PC-3 (cell line): ENCODE results near the gene GLG1. TPM values are rescaled to one million over a fixed set of nuclear protein-coding genes. Genes with fewer than 3 reads are reported as not detected.

Source experiments
- ATAC-seq: fragments of 200-7000 bp; cut with Tn5 transposase; 2 replicates; pipeline ENCODE4 v1.9.1; 2020; ENCODE audit warnings: mild to moderate bottlenecking, moderate library complexity
- BruUV-seq: library from RNA; stranded (reverse); fragments of 400-500 nt; replicated peaks from 2 replicates; lab custom pipeline; 2021; lab: Mats Ljungman, UMichigan
- CTCF ChIA-PET: fragments of 300-600 bp; sonication (Branson Sonifier 250); formaldehyde crosslinking; loops from one replicate; lab custom pipeline; 2022; ENCODE audit warnings: antibody characterized with exemption; lab: Charles Lee
- POLR2A ChIA-PET: fragments of 300-600 bp; sonication (Branson Sonifier 250); formaldehyde crosslinking; loops from one replicate; lab custom pipeline; 2022; ENCODE audit warnings: antibody characterized with exemption; ENCODE audit not compliant: unreplicated experiment; lab: Charles Lee
- DNase-seq: peaks from one replicate; pipeline ENCODE4 v3.0.0-alpha.2; 2015
- H2AFZ ChIP-seq: fragments of 300-600 bp; sonication (generic); 2 replicates; pipeline ENCODE4 v1.6.0; 2016; ENCODE audit warnings: antibody characterized with exemption, low read length
- H3F3A ChIP-seq: fragments of 300-600 bp; sonication (generic); one replicate; pipeline ENCODE4 v1.6.0; 2017; ENCODE audit warnings: antibody characterized with exemption, low read length, control low read depth, mild to moderate bottlenecking; ENCODE audit not compliant: unreplicated experiment
- H3K27ac ChIP-seq: fragments of 300-600 bp; sonication (generic); 2 replicates; pipeline ENCODE4 v1.5.1; 2016; ENCODE audit warnings: mild to moderate bottlenecking, low read length
- H3K27me3 ChIP-seq: fragments of 300-600 bp; sonication (generic); 2 replicates; pipeline ENCODE4 v1.6.1; 2016; ENCODE audit warnings: low read length, mixed read lengths
- H3K36me3 ChIP-seq: fragments of 300-600 bp; sonication (generic); 2 replicates; pipeline ENCODE4 v1.6.1; 2016; ENCODE audit warnings: low read depth, mixed run types, low read length, mixed read lengths
- H3K4me1 ChIP-seq: fragments of 300-600 bp; sonication (generic); 2 replicates; pipeline ENCODE4 v1.5.1; 2016; ENCODE audit warnings: low read length; ENCODE audit not compliant: insufficient read depth
- H3K4me2 ChIP-seq: fragments of 300-600 bp; sonication (generic); 2 replicates; pipeline ENCODE4 v1.6.0; 2016; ENCODE audit warnings: low read length
- H3K4me3 ChIP-seq: fragments of 300-600 bp; sonication (generic); 2 replicates; pipeline ENCODE4 v1.5.1; 2016; ENCODE audit warnings: mild to moderate bottlenecking, low read length, mixed read lengths
- H3K79me2 ChIP-seq: fragments of 300-600 bp; sonication (generic); 2 replicates; pipeline ENCODE4 v1.6.1; 2017; ENCODE audit warnings: low read length, mixed read lengths
- H3K9ac ChIP-seq: fragments of 300-600 bp; sonication (generic); 2 replicates; pipeline ENCODE4 v1.6.0; 2016; ENCODE audit warnings: mild to moderate bottlenecking, low read length
- H3K9me2 ChIP-seq: fragments of 300-600 bp; sonication (generic); replicated peaks from 2 replicates; pipeline ENCODE4 v1.6.1; 2016; ENCODE audit warnings: mixed run types, low read length, mixed read lengths
- H3K9me3 ChIP-seq: fragments of 300-600 bp; sonication (generic); 2 replicates; pipeline ENCODE4 v1.6.1; 2016; ENCODE audit warnings: low read length, mixed read lengths
- H4K20me1 ChIP-seq: fragments of 300-600 bp; sonication (generic); 2 replicates; pipeline ENCODE4 v1.6.1; 2016; ENCODE audit warnings: low read length, mixed read lengths
- EZH2 ChIP-seq: fragments of 300-600 bp; sonication (generic); IDR thresholded peaks from one replicate; pipeline ENCODE4 v1.6.1; 2017; ENCODE audit warnings: antibody characterized with exemption, mild to moderate bottlenecking, low read length; ENCODE audit not compliant: unreplicated experiment
- EZH2phosphoT487 ChIP-seq: fragments of 300-600 bp; sonication (generic); IDR thresholded peaks from 2 replicates; pipeline ENCODE4 v1.6.1; 2018; ENCODE audit warnings: mild to moderate bottlenecking, antibody characterized with exemption, low read length, borderline replicate concordance
- intact Hi-C: fragments of 100-400 bp; cut with micrococcal nuclease; formaldehyde crosslinking; loops from 2 replicates; pipeline ENCODE4 v1.9.0; 2023
- total RNA-seq: library from RNA; depleted of rRNA; stranded (reverse); fragments of >200 nt; gene quantifications from 2 replicates; pipeline ENCODE4 v1.2.3, GENCODE V29; 2014
- TF ChIP-seq, protein P1 (sequence below): fragments of 300-600 bp; sonication (generic); conservative IDR thresholded peaks from 2 replicates; pipeline ENCODE4 v1.5.1; 2017; ENCODE audit warnings: antibody characterized with exemption, low read depth, mild to moderate bottlenecking, low read length

The GLG1 gene
- total RNA-seq, 1 experiment from 2014 or later: 63.5 TPM

DNA sequence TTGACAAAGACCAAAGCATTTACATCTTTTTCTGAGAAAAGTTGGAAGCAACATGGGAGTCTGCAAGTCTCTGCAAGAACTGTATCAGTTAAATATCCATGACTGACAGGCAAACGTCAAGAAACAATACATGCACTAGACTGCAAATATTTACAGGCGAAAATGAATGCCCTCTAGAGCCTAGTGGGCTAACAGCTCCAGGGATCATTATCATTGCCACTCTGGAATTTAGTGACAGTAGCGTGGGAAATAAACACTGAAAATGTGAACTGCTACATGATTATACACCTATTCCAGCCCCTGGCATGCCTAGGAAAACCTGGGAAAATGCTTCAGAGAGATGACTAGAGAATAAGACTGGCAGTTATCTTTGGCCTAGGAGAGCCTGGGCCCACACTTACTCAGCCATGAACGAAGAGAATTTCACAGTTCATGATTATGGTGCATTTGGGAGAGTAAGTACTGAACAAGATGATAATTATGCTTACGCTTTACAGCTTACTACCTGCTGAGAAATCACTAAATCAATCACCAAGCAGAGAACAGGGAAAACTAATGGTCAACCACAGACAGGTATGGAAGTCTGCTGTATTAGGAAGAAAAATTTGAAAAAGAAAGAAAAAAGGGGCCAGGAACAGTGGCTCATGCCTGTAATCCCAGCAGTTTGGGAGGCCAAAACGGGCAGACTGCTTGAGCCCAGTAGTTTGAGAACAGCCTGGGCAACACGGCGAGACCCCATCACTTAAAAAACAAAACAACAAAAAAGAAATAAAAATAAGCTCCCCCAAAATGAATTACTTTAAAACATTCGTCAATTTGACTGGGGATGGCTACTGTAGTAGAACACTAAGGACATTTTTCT is 119.0 kb downstream of the GLG1 start:
- ChIA-PET POLR2A (no interaction called here), CTCF (no interaction called here)
- H3K9me2 ChIP-seq: no peaks in the 10 kb centered on the region
- no peaks in the 10 kb centered on the region for H3F3A ChIP-seq
- ATAC-seq (no peak), DNase-seq (no peak)
- no peak overlapping the region for H3K4me3 ChIP-seq
- H3K4me2 ChIP-seq: no peak overlapping the region
- H3K27ac ChIP-seq: no peak overlapping the region
- no peak overlapping the region for H3K9ac ChIP-seq
- no peaks in the 10 kb centered on the region for H3K27me3 ChIP-seq
- H3K4me1 ChIP-seq: peaks cover 6% of the 10 kb centered on the region; the same call in 1 of the 2 replicates
- intact Hi-C loops: no loop called here
- H2AFZ ChIP-seq: no peak overlapping the region
- no peak for TF ChIP-seq EZH2
- TF ChIP-seq, protein P1, sequence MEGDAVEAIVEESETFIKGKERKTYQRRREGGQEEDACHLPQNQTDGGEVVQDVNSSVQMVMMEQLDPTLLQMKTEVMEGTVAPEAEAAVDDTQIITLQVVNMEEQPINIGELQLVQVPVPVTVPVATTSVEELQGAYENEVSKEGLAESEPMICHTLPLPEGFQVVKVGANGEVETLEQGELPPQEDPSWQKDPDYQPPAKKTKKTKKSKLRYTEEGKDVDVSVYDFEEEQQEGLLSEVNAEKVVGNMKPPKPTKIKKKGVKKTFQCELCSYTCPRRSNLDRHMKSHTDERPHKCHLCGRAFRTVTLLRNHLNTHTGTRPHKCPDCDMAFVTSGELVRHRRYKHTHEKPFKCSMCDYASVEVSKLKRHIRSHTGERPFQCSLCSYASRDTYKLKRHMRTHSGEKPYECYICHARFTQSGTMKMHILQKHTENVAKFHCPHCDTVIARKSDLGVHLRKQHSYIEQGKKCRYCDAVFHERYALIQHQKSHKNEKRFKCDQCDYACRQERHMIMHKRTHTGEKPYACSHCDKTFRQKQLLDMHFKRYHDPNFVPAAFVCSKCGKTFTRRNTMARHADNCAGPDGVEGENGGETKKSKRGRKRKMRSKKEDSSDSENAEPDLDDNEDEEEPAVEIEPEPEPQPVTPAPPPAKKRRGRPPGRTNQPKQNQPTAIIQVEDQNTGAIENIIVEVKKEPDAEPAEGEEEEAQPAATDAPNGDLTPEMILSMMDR: no peak
- no peak for TF ChIP-seq EZH2phosphoT487
- no peaks in the 10 kb centered on the region for H3K9me3 ChIP-seq
- H3K36me3 ChIP-seq: peaks cover 7% of the 10 kb centered on the region; the same call in 1 of the 2 replicates
- H4K20me1 ChIP-seq: no peaks in the 10 kb centered on the region; the same call in 1 of the 2 replicates
- BruUV-seq: no TSS peak
- no peaks in the 10 kb centered on the region for H3K79me2 ChIP-seq

DNA sequence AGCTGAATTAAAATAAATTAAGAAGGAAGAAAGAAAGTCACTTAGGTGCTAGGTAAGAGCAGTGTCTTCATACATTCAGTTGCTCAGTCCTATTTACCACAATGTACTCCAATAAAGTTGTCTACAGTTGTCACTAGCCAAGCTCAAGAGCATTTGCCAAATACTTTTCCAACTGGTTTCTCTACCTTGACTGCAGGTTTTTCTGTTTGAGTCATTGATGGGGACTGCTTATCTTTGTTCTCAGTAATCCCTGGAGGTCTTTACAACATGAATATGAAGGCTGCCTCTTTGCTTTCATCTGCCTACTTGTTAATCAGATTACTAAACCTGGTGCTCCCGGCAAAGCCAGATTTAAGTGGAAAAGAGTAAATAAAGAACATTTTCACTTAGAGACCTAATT is 121.0 kb downstream of the GLG1 start:
- DNase-seq (peak; percentile 66), ATAC-seq (no peak; the same call in 1 of the 2 replicates)
- intact Hi-C loops: no loop called here
- ChIA-PET CTCF (no interaction called here), POLR2A (no interaction called here)
- H3K36me3 ChIP-seq: peaks cover 7% of the 10 kb centered on the region; the same call in 1 of the 2 replicates
- no peaks in the 10 kb centered on the region; the same call in 1 of the 2 replicates for H4K20me1 ChIP-seq
- H3K79me2 ChIP-seq: no peaks in the 10 kb centered on the region
- H3K4me1 ChIP-seq: peaks cover 8% of the 10 kb centered on the region; the same call in 1 of the 2 replicates
- TF ChIP-seq, protein P1: no peak
- TF ChIP-seq EZH2phosphoT487 (no peak), EZH2 (no peak)
- BruUV-seq: no TSS peak
- H2AFZ ChIP-seq: no peak overlapping the region
- no peak overlapping the region for H3K4me2 ChIP-seq
- H3K27me3 ChIP-seq: no peaks in the 10 kb centered on the region
- no peaks in the 10 kb centered on the region for H3K9me3 ChIP-seq
- H3K9ac ChIP-seq: no peak overlapping the region
- H3K27ac ChIP-seq: no peak overlapping the region
- H3K4me3 ChIP-seq: no peak overlapping the region
- no peaks in the 10 kb centered on the region for H3F3A ChIP-seq
- no peaks in the 10 kb centered on the region for H3K9me2 ChIP-seq
